ENCODE data around the gene SLC34A1.

- no peak for TF ChIP-seq SRSF9 (IDR thresholded peaks at IDR 0.05; ENCODE audit: borderline replicate concordance, insufficient read depth, low read depth, low read length, poor library complexity, severe bottlenecking)
- TF ChIP-seq PLRG1 (conservative IDR thresholded peaks at IDR 0.05): no peak
- TF ChIP-seq ZNF24 (IDR thresholded peaks at IDR 0.05): no peak
- TF ChIP-seq EHMT2 (IDR thresholded peaks at IDR 0.05; ENCODE audit: borderline replicate concordance, low read depth, low read length): no peak
- TF ChIP-seq RERE (CRISPR knock-in tag; IDR thresholded peaks at IDR 0.05; ENCODE audit: low read depth): no peak
- no peak for TF ChIP-seq EP300 (IDR thresholded peaks at IDR 0.05; ENCODE audit: low read depth in 2 of 2, low read length in 2 of 2)
- no peak for TF ChIP-seq EP300 (CRISPR knock-in tag; IDR thresholded peaks at IDR 0.05; ENCODE audit: borderline replicate concordance)
- no peak for TF ChIP-seq HOXA7 (CRISPR knock-in tag; IDR thresholded peaks at IDR 0.05)
- TF ChIP-seq ATF1 (CRISPR knock-in tag; IDR thresholded peaks at IDR 0.05): no peak
- TF ChIP-seq ZBTB44 (CRISPR knock-in tag; IDR thresholded peaks at IDR 0.05): no peak
- TF ChIP-seq TARDBP (CRISPR knock-in tag; IDR thresholded peaks at IDR 0.05): 0 out of 2 replicates have a peak, but pooled peaks have one; percentile 13
Measured at GRCh38 chr5:177362610-177363507, 21.4 kb upstream of the SLC34A1 start.
